Mesenchymal stem cell (in vitro differentiated cells and primary cell): Measurements from ENCODE around the gene MYEOV.

Source experiments
- DNase-seq: peaks from one replicate; pipeline ENCODE4 v3.0.0-alpha.2; 2013
- H2AFZ ChIP-seq: one replicate; pipeline ENCODE4 v1.6.1; 2013; ENCODE audit warnings: low read depth, mild to moderate bottlenecking, control low read depth, inconsistent platforms, low read length, moderate library complexity
- H2AK5ac ChIP-seq: 2 replicates; pipeline ENCODE4 v1.6.1; 2013; ENCODE audit warnings: low read length, moderate library complexity, mild to moderate bottlenecking, inconsistent platforms; ENCODE audit not compliant: severe bottlenecking
- H2BK120ac ChIP-seq: one replicate; pipeline ENCODE4 v1.6.1; 2013; ENCODE audit warnings: low read depth, mild to moderate bottlenecking, inconsistent platforms, low read length, moderate library complexity
- H2BK12ac ChIP-seq, 2 experiments: one replicate each; pipeline ENCODE4 v1.6.1; 2013; ENCODE audit warnings: inconsistent platforms in 2 of 2, low read length in 2 of 2, mild to moderate bottlenecking in 2 of 2, moderate library complexity in 2 of 2, control low read depth in 1 of 2
- H2BK15ac ChIP-seq: one replicate; pipeline ENCODE4 v1.6.1; 2013; ENCODE audit warnings: mild to moderate bottlenecking, low read depth, inconsistent platforms; ENCODE audit not compliant: poor library complexity, severe bottlenecking
- H2BK5ac ChIP-seq: 2 replicates; pipeline ENCODE4 v1.6.1; 2013; ENCODE audit warnings: low read depth, mild to moderate bottlenecking, low read length, control low read depth, inconsistent platforms; ENCODE audit not compliant: poor library complexity, severe bottlenecking
- H3K14ac ChIP-seq, 2 experiments: one replicate each; pipeline ENCODE4 v1.6.1; 2013; ENCODE audit warnings: inconsistent platforms in 2 of 2, low read length in 2 of 2, control low read depth in 1 of 2, mild to moderate bottlenecking in 1 of 2, moderate library complexity in 1 of 2
- H3K18ac ChIP-seq, 2 experiments: one replicate each; pipeline ENCODE4 v1.6.1; 2013; ENCODE audit warnings: inconsistent platforms in 2 of 2, low read length in 2 of 2, control low read depth in 1 of 2, low read depth in 1 of 2, mild to moderate bottlenecking in 1 of 2
- H3K23ac ChIP-seq, 2 experiments: one replicate each; pipeline ENCODE4 v1.6.1; 2013; ENCODE audit warnings: inconsistent platforms in 2 of 2, low read length in 2 of 2, mild to moderate bottlenecking in 2 of 2, moderate library complexity in 2 of 2, control low read depth in 1 of 2
- H3K27ac ChIP-seq: 2 replicates; pipeline ENCODE4 v1.5.1; 2013; ENCODE audit warnings: mild to moderate bottlenecking, moderate library complexity, low read length, control low read depth, inconsistent platforms; ENCODE audit not compliant: poor library complexity, severe bottlenecking
- H3K27me3 ChIP-seq, 2 experiments: 2 replicates each; pipeline versions ENCODE4 v1.6.1 to v1.7.0; 2013; ENCODE audit warnings: low read length in 2 of 2, mild to moderate bottlenecking in 2 of 2, moderate library complexity in 2 of 2, control low read depth in 1 of 2, inconsistent platforms in 1 of 2; ENCODE audit not compliant: control insufficient read depth in 1 of 2, insufficient read depth in 1 of 2
- H3K36me3 ChIP-seq, 2 experiments: 2 replicates each; pipeline versions ENCODE4 v1.6.1 to v1.7.0; 2013; ENCODE audit warnings: low read length in 2 of 2, control low read depth in 1 of 2, inconsistent platforms in 1 of 2, low read depth in 1 of 2, mild to moderate bottlenecking in 1 of 2; ENCODE audit not compliant: insufficient read depth in 2 of 2, control insufficient read depth in 1 of 2
- H3K4ac ChIP-seq, 2 experiments: one replicate each; pipeline ENCODE4 v1.6.1; 2013; ENCODE audit warnings: inconsistent platforms in 2 of 2, low read length in 2 of 2, mild to moderate bottlenecking in 2 of 2, moderate library complexity in 2 of 2, control low read depth in 1 of 2, low read depth in 1 of 2
- H3K4me1 ChIP-seq: 2 replicates; pipeline ENCODE4 v1.6.1; 2013; ENCODE audit warnings: low read depth, low read length, control low read depth; ENCODE audit not compliant: control insufficient read depth, insufficient read depth
- H3K4me2 ChIP-seq: 2 replicates; pipeline ENCODE4 v1.6.1; 2013; ENCODE audit warnings: low read length, mild to moderate bottlenecking, inconsistent platforms; ENCODE audit not compliant: poor library complexity, severe bottlenecking
- H3K4me3 ChIP-seq, 2 experiments: 2 replicates each; pipeline versions ENCODE4 v1.5.1 to v1.7.0; 2013; ENCODE audit warnings: low read length in 2 of 2, mild to moderate bottlenecking in 2 of 2, control low read depth in 1 of 2, low read depth in 1 of 2; ENCODE audit not compliant: insufficient read depth in 1 of 2
- H3K79me1 ChIP-seq: replicated peaks from 2 replicates; pipeline ENCODE4 v1.6.1; 2013; ENCODE audit warnings: mild to moderate bottlenecking, control low read depth, low read length, inconsistent platforms; ENCODE audit not compliant: poor library complexity, severe bottlenecking
- H3K9ac ChIP-seq: 2 replicates; pipeline ENCODE4 v1.7.0; 2013; ENCODE audit warnings: mild to moderate bottlenecking, low read length, moderate library complexity
- H3K9me3 ChIP-seq: 2 replicates; pipeline ENCODE4 v1.7.0; 2013; ENCODE audit warnings: mild to moderate bottlenecking, low read length; ENCODE audit not compliant: control insufficient read depth
- H4K8ac ChIP-seq: one replicate; pipeline ENCODE4 v1.6.1; 2013; ENCODE audit warnings: inconsistent platforms, mild to moderate bottlenecking, low read length, moderate library complexity
- H4K91ac ChIP-seq: one replicate; pipeline ENCODE4 v1.6.1; 2013; ENCODE audit warnings: mild to moderate bottlenecking, low read length, inconsistent platforms
- WGBS: methylation state at CpG from one replicate; pipeline ENCODE4 v1.1.7; 2013; ENCODE audit warnings: mixed read lengths; 5-methylcytosine and 5-hydroxymethylcytosine counted together

MYEOV gene

DNA sequence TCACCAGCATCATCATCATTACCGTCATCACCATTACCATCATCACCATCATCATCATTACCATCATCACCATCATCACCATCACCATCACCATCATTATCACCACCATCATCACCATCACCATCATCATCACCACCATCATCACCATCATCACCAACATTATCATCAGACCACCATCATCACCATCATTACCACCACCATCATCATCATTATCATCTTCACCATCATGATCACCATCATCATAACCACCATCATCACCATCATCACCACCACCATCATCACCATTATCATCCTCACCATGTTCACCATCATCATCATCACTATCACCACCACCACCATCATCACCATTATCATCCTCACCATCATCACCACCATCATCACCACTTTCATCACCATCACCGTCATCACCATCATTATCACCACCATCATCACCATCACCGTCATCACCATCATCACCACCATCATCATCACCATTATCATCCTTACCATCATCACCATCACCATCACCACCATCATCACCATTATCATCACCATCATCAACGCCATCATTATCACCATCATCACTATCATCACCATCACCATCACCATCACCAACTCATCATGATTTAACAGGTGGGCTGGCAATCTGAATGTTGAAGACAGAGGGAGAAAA, 2.4 kb upstream of the MYEOV start:
- WGBS = 86% methylated on average over 4 of the region's 4 CpGs
- H2BK15ac ChIP-seq = no peak overlapping the region
- H2AK5ac ChIP-seq = no peak overlapping the region
- no peak overlapping the region for H3K14ac ChIP-seq
- H2BK120ac ChIP-seq = no peak overlapping the region
- H3K4me3 ChIP-seq = no peak overlapping the region
- H2BK12ac ChIP-seq = no peak overlapping the region
- peaks cover 10% of the 10 kb centered on the region for H3K4me1 ChIP-seq
- H3K4me2 ChIP-seq = no peak overlapping the region
- no peak overlapping the region for H3K23ac ChIP-seq
- no peak for DNase-seq
- no peak overlapping the region for H4K8ac ChIP-seq
- no peak overlapping the region for H2BK5ac ChIP-seq
- no peak overlapping the region for H3K4ac ChIP-seq
- no peaks in the 10 kb centered on the region for H3K9me3 ChIP-seq
- no peak overlapping the region for H3K18ac ChIP-seq
- H3K36me3 ChIP-seq = no peaks in the 10 kb centered on the region
- H3K27ac ChIP-seq = no peak overlapping the region
- no peak overlapping the region for H3K9ac ChIP-seq
- H3K27me3 ChIP-seq = peaks cover 9 to 41% of the 10 kb centered on the region in 2 experiments
- no peaks in the 10 kb centered on the region for H3K79me1 ChIP-seq
- no peak overlapping the region for H2AFZ ChIP-seq
- H4K91ac ChIP-seq = no peak overlapping the region

DNA sequence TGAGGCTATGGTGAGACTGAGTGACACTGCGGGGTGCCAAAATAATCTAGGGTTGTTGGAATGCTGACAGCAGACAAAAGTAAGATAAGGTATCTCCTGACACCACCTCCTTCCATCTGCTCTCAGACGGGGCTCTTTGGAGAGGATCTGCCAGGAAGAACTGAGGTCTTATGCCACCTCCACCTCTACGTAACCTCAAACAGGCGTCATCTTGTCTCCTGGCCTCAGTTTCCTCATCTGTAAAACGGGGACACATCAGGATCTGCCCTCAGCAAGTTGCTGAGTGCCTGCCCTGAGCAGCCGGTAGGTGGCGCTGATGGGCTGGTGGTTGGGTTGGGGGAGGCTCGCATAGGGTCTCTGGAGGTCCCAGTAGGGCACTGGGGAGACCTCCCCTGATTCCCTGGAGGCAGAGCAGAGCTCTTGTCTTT, 1.7 kb upstream of the MYEOV start:
- no peak overlapping the region for H3K18ac ChIP-seq
- no peak overlapping the region for H2AFZ ChIP-seq
- no peak overlapping the region for H2BK120ac ChIP-seq
- no peak overlapping the region for H2BK15ac ChIP-seq
- no peak overlapping the region for H3K9ac ChIP-seq
- no peak overlapping the region for H3K23ac ChIP-seq
- no peak overlapping the region for H2AK5ac ChIP-seq
- H2BK5ac ChIP-seq = no peak overlapping the region
- no peaks in the 10 kb centered on the region for H3K36me3 ChIP-seq
- H3K4me3 ChIP-seq = no peak overlapping the region
- no peak overlapping the region for H3K14ac ChIP-seq
- no peaks in the 10 kb centered on the region for H3K79me1 ChIP-seq
- no peaks in the 10 kb centered on the region for H3K9me3 ChIP-seq
- H2BK12ac ChIP-seq = no peak overlapping the region
- H3K4me2 ChIP-seq = no peak overlapping the region
- DNase-seq = no peak
- no peak overlapping the region for H4K91ac ChIP-seq
- no peak overlapping the region for H4K8ac ChIP-seq
- H3K27ac ChIP-seq = no peak overlapping the region
- 33% methylated on average over 8 of the region's 8 CpGs for WGBS
- H3K4me1 ChIP-seq = peaks cover 9% of the 10 kb centered on the region
- peaks cover 7 to 35% of the 10 kb centered on the region in 2 experiments for H3K27me3 ChIP-seq
- no peak overlapping the region for H3K4ac ChIP-seq

DNA sequence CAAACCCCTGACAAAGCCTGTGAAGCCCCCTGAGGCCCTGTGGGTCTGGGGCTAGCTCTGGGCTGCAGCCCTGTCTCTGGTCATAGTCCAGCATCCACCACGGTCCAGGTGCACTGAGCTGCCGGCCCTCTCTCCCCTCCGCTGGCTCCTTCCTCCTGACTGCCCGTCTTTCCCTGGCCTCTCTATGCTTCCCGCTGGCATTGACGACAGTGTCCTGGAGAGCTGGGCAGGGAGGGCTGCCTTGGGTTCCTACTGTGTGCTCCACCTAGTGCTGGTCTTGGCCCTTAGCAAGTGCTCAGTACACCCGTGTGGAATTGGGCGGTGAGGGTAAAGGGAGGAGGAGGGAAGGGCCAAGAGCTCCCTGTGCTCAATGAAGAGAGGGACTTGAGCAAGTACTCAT, 868 bp upstream of the MYEOV start:
- peak overlapping the region; percentile 64 for H2BK15ac ChIP-seq
- H3K14ac ChIP-seq = no peak overlapping the region

DNA sequence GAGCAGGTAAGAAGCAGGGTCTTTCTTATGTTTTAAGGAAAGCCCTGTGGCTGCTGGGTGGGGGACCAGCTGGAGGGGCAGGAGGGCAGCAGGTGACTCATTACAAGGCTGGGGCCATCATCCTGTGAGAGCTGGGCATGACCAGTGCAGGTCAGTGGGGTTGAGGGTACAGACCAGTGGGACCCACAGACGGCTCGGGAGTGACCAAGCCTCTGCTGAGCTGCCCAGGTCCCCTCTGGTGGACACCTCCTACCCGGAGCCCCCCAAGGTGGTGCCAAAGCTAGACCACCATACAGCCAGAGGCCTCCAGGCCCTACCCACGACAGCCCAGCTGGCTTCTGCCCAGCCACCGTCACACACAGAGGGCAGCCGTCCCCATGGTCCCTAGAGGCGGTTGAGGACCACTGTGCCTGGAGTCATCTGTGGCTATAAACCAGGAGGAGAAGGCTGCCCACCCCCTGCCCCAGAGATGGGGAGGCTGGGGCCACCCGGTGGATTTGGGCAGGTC, 670 bp downstream of the MYEOV start:
- Histone ChIP-seq H3K4me1 (peaks cover 28% of the 10 kb centered on the region), H2BK120ac (peak overlapping the region; percentile 74), H2BK12ac (peak overlapping the region; percentile 97), H3K27me3 (peaks cover 0 to 11% of the 10 kb centered on the region in 2 experiments), H2BK15ac (peak overlapping the region; percentile 95), H3K27ac (no peak overlapping the region), H3K4me3 (no peak overlapping the region), H2AK5ac (no peak overlapping the region), H4K8ac (peak overlapping the region; percentile 45), H3K79me1 (no peaks in the 10 kb centered on the region), H3K18ac (peak overlapping the region; percentile 49 to 82), H3K36me3 (no peaks in the 10 kb centered on the region), H3K9me3 (no peaks in the 10 kb centered on the region), H2BK5ac (no peak overlapping the region), H3K4ac (peak overlapping the region; percentile 34 to 75), H3K9ac (no peak overlapping the region), H2AFZ (no peak overlapping the region), H4K91ac (peak overlapping the region; percentile 88), H3K23ac (no peak overlapping the region), H3K14ac (no peak overlapping the region), H3K4me2 (no peak overlapping the region)
- WGBS = 96% methylated on average over 8 of the region's 8 CpGs
- DNase-seq = no peak

More for the DNA sequence above, 868 bp upstream of the MYEOV start:
- Histone ChIP-seq H3K4me1 (peaks cover 14% of the 10 kb centered on the region), H3K4me3 (no peak overlapping the region), H2AFZ (no peak overlapping the region), H2BK120ac (peak overlapping the region; percentile 21), H3K27ac (no peak overlapping the region), H3K79me1 (no peaks in the 10 kb centered on the region), H2BK12ac (peak overlapping the region; percentile 43 to 77), H3K36me3 (no peaks in the 10 kb centered on the region), H3K4me2 (no peak overlapping the region), H3K9ac (no peak overlapping the region), H4K91ac (peak overlapping the region; percentile 81), H4K8ac (no peak overlapping the region), H3K4ac (peak overlapping the region in 1 of 2 experiments; percentile 69), H3K23ac (no peak overlapping the region), H2AK5ac (no peak overlapping the region), H3K9me3 (no peaks in the 10 kb centered on the region), H3K27me3 (peaks cover 0 to 27% of the 10 kb centered on the region in 2 experiments), H2BK5ac (no peak overlapping the region), H3K18ac (peak overlapping the region in 1 of 2 experiments; percentile 49)
- DNase-seq = no peak
- 71% methylated on average over 8 of the region's 8 CpGs for WGBS
